K562 (cell line): ENCODE results near the gene AQP11. TPM values are rescaled to one million over a fixed set of nuclear protein-coding genes. Genes with fewer than 3 reads are reported as not detected.
A peak's percentile ranks its signal among the peaks of the same experiment; 100 is the strongest.

Experiments
- CAMTA2 ChIP-seq: fragments of 250-450 bp; sonication (Bioruptor Pico); conservative IDR thresholded peaks from 2 replicates; pipeline ENCODE4 v1.5.1; 2022
- DMBX1 ChIP-seq: fragments of 250-450 bp; sonication (Bioruptor Pico); IDR thresholded peaks from 2 replicates; pipeline ENCODE4 v1.8.0; 2022; ENCODE audit warnings: inconsistent platforms, mild to moderate bottlenecking, moderate library complexity, borderline replicate concordance
- E2F6 ChIP-seq, 2 experiments: IDR thresholded peaks; 2 replicates each; pipeline ENCODE4 v1.6.1; 2011; ENCODE audit warnings: borderline replicate concordance in 1 of 2, control low read depth in 1 of 2, low read depth in 1 of 2, low read length in 1 of 2, mild to moderate bottlenecking in 1 of 2, mixed read lengths in 1 of 2, moderate library complexity in 1 of 2; ENCODE audit not compliant: insufficient read depth in 1 of 2, insufficient read length in 1 of 2, poor library complexity in 1 of 2, severe bottlenecking in 1 of 2; ENCODE audit errors: extremely low read depth in 1 of 2
- ESRRA ChIP-seq: fragments of 450-650 bp; IDR thresholded peaks from 2 replicates; pipeline ENCODE4 v1.6.1; 2014; ENCODE audit warnings: low read depth, mild to moderate bottlenecking, moderate library complexity, borderline replicate concordance
- FOXP1 ChIP-seq: sonication (generic); formaldehyde crosslinking; IDR thresholded peaks from 2 replicates; pipeline ENCODE4 v1.8.0; 2022; ENCODE audit warnings: mild to moderate bottlenecking, missing genetic modification reagents
- GTF3C2 ChIP-seq: IDR thresholded peaks from 3 replicates; pipeline ENCODE4 v1.6.1; 2011; ENCODE audit warnings: borderline replicate concordance, mild to moderate bottlenecking, moderate library complexity; ENCODE audit not compliant: insufficient read length; ENCODE audit errors: extremely low read depth
- HLTF ChIP-seq: fragments of 450-650 bp; IDR thresholded peaks from 2 replicates; pipeline ENCODE4 v1.6.1; 2016
- MXI1 ChIP-seq: IDR thresholded peaks from 2 replicates; pipeline ENCODE4 v1.6.1; 2011; ENCODE audit warnings: low read depth, mild to moderate bottlenecking, improper control_type of control experiment, low read length
- NCOA1 ChIP-seq: fragments of 450-650 bp; IDR thresholded peaks from 2 replicates; pipeline ENCODE4 v1.6.1; 2016; ENCODE audit warnings: low read depth
- NR2F6 ChIP-seq: fragments of 450-650 bp; formaldehyde crosslinking; IDR thresholded peaks from 2 replicates; pipeline ENCODE4 v1.4.0; 2020; ENCODE audit warnings: mild to moderate bottlenecking
- OTX1 ChIP-seq: fragments of 450-650 bp; formaldehyde crosslinking; IDR thresholded peaks from 2 replicates; pipeline ENCODE4 v1.4.0; 2022; ENCODE audit warnings: mild to moderate bottlenecking
- PHB2 ChIP-seq: fragments of 450-650 bp; IDR thresholded peaks from 2 replicates; pipeline ENCODE4 v1.6.1; 2017; ENCODE audit warnings: low read depth
- PPARD ChIP-seq: fragments of 250-450 bp; sonication (Bioruptor Pico); IDR thresholded peaks from 2 replicates; pipeline ENCODE4 v1.8.0; 2022; ENCODE audit warnings: inconsistent platforms, mild to moderate bottlenecking, moderate library complexity
- RBBP5 ChIP-seq: fragments of 200-600 bp; sonication (generic); IDR thresholded peaks from 2 replicates; pipeline ENCODE4 v1.6.1; 2012; ENCODE audit warnings: borderline replicate concordance, mild to moderate bottlenecking, low read length, control low read depth, inconsistent platforms; ENCODE audit not compliant: insufficient read depth, poor library complexity, severe bottlenecking
- RBM25 ChIP-seq: fragments of 200-400 bp; formaldehyde crosslinking; IDR thresholded peaks from 2 replicates; pipeline ENCODE4 v1.6.1; 2018; ENCODE audit warnings: low read length, low read depth, moderate library complexity; ENCODE audit not compliant: severe bottlenecking
- SNIP1 ChIP-seq: fragments of 450-650 bp; IDR thresholded peaks from 2 replicates; pipeline ENCODE4 v1.7.1; 2017; ENCODE audit warnings: low read depth, mild to moderate bottlenecking
- TFAM ChIP-seq: fragments of 250-450 bp; sonication (Bioruptor Pico); conservative IDR thresholded peaks from 2 replicates; pipeline ENCODE4 v1.5.0; 2021; ENCODE audit warnings: mild to moderate bottlenecking, moderate library complexity
- THRB ChIP-seq: fragments of 450-650 bp; formaldehyde crosslinking; conservative IDR thresholded peaks from 2 replicates; pipeline ENCODE4 v1.4.0; 2022; ENCODE audit warnings: mild to moderate bottlenecking, missing genetic modification characterization
- ZHX1 ChIP-seq: fragments of 150-350 bp; conservative IDR thresholded peaks from 2 replicates; pipeline ENCODE4 v1.6.1; 2014; ENCODE audit warnings: low read length
- ZNF583 ChIP-seq: fragments of 250-450 bp; sonication (Bioruptor Pico); IDR thresholded peaks from 2 replicates; pipeline ENCODE4 v1.4.0; 2020
- polyA plus RNA-seq, 8 experiments: library from polyadenylated mRNA; depleted of rRNA in 4 of 8; stranded (reverse) in 5 of 8; unstranded in 3 of 8; fragments of >200 nt; fragmentation: Nextera tagmentation in 2 of 8; fragmentation: Illumina TruSeq in 1 of 8; extraction: Ambion mirVana in 2 of 8; extraction: Trizol in 1 of 8; gene quantifications; 2 replicates each; pipeline versions ENCODE4 v1.2.1 to v1.2.3, GENCODE V29; 2011 to 2014; ENCODE audit warnings: inconsistent platforms in 1 of 8, missing spikeins in 1 of 8
- total RNA-seq, 7 experiments: library from RNA; depleted of rRNA in 6 of 7; stranded (reverse); fragments of >200 nt in 6 of 7; fragmentation: Illumina TruSeq in 2 of 7; extraction: Trizol in 2 of 7; gene quantifications; 2 replicates each; pipeline versions ENCODE4 v1.2.1 to v1.2.3, GENCODE V29; 2011 to 2021; ENCODE audit warnings: low replicate concordance in 1 of 7

Gene AQP11
- total and polyA plus RNA-seq, 9 of the 15 experiments (the other 6 are each of a cell fraction or from before 2014, with no cell fraction given): 0.09 to 1.0 (median 0.36) TPM

- TF ChIP-seq ZNF583 (no peak), CAMTA2 (no peak), RBBP5 (peak; percentile 70), ZHX1 (no peak), MXI1 (0 out of 2 replicates have a peak, but pooled peaks have one; percentile 42), PPARD (CRISPR knock-in tag) (no peak), SNIP1 (no peak), ESRRA (peak; percentile 43; the same call in 1 of the 2 replicates), THRB (no peak), DMBX1 (CRISPR knock-in tag) (no peak), NR2F6 (CRISPR knock-in tag) (no peak), FOXP1 (CRISPR knock-in tag) (no peak), GTF3C2 (no peak), E2F6 (IDR thresholded peaks at IDR 0.05; ENCODE audit: borderline replicate concordance in 1 of 2, extremely low read depth in 1 of 2, insufficient read depth in 1 of 2, insufficient read length in 1 of 2, low read depth in 1 of 2, low read length in 1 of 2, poor library complexity in 1 of 2, severe bottlenecking in 1 of 2) (peak; percentile 83 to 96), NCOA1 (no peak), RBM25 (no peak), TFAM (CRISPR knock-in tag) (no peak), HLTF (no peak), PHB2 (no peak), OTX1 (no peak)
These were observed at the start of gene AQP11 (continued) for GRCh38 chr11:77589521-77590193.
